ENCODE measurements around the gene SON.

SON gene

DNA sequence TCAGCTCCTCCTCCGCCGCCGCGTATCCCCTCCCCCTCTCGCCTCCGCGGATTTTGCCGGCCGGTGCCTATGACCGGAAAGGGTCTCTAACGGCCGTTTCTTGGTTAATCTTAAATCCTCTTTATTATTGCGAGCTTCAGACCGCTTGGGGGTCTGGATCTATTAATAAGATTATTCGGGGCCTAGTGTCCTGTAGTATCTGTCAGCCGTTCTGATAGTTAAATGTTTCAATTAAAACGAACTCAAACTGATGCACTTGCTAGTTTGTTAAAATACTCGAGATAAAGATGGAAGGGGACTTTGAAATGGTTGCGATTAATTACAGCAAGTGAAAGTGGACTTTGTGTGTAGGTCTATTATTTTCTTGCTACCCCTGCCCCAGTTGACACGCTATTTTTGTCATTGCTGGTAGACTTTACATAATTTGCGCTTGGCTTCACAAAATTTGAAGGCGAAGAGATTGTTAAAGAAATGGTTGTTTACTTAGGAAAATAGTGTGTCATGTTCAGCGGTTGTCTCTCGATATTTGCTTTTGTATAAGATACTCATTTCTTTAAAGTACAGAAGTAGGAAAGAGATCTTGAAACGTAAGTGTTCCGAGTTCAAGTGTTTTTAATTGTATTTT, 779 bp downstream of the SON start:
- peak; percentile 77 to 90 (median 81) for DNase-seq

GRCh38 chr21:33544451-33545195, 1.8 kb downstream of the SON start:
- no peak for DNase-seq

DNA sequence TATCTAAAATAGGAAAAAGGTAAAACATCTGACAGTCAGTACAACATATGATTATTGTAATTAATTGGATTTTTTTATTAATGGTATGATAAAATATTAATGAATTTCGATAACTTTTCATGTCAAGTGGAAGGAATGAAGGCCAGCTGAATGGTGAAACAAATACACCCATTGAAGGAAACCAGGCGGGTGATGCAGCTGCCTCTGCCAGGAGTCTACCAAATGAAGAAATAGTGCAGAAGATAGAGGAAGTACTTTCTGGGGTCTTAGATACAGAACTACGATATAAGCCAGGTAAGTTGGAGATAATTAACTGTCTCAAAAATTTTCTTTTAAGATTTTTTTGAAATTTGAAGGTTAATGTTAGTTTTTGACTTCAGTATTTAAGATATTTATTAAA, 3.2 kb downstream of the SON start:
- peak in 3 of 4 experiments; percentile 44 to 51 (median 49) for DNase-seq

DNA sequence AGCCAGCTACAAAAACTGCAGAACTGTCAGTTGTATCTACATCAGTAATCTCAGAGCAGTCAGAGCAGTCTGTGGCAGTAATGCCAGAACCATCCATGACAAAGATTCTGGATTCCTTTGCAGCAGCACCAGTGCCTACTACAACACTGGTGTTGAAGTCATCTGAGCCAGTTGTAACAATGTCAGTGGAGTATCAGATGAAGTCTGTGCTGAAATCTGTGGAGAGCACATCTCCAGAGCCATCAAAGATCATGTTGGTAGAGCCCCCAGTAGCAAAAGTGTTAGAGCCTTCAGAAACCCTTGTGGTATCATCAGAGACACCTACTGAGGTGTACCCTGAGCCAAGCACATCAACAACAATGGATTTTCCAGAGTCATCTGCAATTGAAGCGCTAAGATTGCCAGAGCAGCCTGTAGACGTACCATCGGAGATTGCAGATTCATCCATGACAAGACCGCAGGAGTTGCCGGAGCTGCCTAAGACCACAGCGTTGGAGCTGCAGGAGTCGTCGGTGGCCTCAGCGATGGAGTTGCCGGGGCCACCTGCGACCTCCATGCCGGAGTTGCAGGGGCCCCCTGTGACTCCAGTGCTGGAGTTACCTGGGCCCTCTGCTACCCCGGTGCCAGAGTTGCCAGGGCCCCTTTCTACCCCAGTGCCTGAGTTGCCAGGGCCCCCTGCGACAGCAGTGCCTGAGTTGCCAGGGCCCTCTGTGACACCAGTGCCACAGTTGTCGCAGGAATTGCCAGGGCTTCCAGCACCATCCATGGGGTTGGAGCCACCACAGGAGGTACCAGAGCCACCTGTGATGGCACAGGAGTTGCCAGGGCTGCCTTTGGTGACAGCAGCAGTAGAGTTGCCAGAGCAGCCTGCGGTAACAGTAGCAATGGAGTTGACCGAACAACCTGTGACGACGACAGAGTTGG, 7.3 kb downstream of the SON start:
- no peak for DNase-seq

DNA sequence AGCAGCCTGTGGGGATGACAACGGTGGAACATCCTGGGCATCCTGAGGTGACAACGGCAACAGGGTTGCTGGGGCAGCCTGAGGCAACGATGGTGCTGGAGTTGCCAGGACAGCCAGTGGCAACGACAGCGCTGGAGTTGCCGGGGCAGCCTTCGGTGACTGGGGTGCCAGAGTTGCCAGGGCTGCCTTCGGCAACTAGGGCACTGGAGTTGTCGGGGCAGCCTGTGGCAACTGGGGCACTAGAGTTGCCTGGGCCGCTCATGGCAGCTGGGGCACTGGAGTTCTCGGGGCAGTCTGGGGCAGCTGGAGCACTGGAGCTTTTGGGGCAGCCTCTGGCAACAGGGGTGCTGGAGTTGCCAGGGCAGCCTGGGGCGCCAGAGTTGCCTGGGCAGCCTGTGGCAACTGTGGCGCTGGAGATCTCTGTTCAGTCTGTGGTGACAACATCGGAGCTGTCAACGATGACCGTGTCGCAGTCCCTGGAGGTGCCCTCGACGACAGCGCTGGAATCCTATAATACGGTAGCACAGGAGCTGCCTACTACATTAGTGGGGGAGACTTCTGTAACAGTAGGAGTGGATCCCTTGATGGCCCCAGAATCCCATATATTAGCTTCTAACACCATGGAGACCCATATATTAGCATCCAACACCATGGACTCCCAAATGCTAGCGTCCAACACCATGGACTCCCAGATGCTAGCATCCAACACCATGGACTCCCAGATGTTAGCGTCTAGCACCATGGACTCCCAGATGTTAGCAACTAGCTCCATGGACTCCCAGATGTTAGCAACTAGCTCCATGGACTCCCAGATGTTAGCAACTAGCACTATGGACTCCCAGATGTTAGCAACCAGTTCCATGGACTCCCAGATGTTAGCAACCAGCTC, 8.2 kb downstream of the SON start:
- DNase-seq, result no peak

- no peak for DNase-seq
Observed at GRCh38 chr21:33551664-33552063, 8.8 kb downstream of the SON start.

- DNase-seq, result peak in 2 of 4 experiments; percentile 12 to 29
Observed at GRCh38 chr21:33552093-33552998, 9.5 kb downstream of the SON start.

- no peak for DNase-seq
Observed at GRCh38 chr21:33552999-33553598, 10.3 kb downstream of the SON start.

DNA sequence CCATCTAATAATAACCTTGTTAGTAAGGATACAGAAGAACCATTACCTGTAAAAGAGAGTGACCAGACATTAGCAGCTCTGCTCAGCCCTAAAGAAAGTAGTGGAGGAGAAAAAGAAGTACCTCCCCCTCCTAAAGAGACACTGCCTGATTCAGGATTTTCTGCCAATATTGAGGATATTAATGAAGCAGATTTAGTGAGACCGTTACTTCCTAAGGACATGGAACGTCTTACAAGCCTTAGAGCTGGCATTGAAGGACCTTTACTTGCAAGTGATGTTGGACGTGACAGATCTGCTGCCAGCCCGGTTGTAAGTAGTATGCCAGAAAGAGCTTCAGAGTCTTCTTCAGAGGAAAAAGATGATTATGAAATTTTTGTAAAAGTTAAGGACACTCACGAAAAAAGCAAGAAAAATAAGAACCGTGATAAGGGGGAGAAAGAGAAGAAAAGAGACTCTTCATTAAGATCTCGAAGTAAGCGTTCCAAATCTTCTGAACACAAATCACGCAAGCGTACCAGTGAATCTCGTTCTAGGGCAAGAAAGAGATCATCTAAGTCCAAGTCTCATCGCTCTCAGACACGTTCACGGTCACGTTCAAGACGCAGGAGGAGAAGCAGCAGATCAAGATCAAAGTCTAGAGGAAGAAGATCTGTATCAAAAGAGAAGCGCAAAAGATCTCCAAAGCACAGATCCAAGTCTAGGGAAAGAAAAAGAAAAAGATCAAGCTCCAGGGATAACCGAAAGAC, 11.6 kb downstream of the SON start:
- DNase-seq, result no peak

- DNase-seq, result no peak
Observed at GRCh38 chr21:33554982-33555344, 12.1 kb downstream of the SON start.

- DNase-seq, result no peak
Observed at GRCh38 chr21:33557447-33557846, 14.6 kb downstream of the SON start.

DNA sequence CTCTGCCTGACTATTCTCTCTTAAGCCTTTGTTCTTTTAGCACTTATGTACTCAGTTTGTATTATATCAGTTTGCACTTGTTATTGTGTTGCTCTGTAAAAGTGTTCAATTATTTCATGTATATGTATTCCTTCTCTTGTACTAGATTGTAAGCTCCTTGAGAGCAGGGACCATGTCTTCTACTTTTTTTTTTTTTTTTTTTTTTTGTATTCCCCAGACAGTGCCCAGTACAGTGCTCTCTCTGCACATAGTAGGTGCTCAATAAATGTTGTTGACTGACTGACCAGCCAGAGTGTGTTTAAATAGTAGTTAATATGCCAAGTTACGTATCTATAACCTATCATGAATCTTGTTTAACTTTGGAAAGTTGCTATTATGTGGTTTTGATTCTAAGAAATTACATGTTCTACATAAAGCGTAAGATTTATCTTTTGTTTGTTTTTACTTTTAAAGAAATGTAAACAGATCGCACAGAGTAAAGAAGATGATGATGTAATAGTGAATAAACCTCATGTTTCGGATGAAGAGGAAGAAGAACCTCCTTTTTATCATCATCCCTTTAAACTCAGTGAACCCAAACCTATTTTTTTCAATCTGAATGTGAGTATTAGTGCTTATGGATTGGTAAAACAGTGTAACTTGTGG, 16.1 kb downstream of the SON start:
- no peak for DNase-seq

- no peak for DNase-seq
Observed at GRCh38 chr21:33559813-33560212, 17.0 kb downstream of the SON start.

DNA sequence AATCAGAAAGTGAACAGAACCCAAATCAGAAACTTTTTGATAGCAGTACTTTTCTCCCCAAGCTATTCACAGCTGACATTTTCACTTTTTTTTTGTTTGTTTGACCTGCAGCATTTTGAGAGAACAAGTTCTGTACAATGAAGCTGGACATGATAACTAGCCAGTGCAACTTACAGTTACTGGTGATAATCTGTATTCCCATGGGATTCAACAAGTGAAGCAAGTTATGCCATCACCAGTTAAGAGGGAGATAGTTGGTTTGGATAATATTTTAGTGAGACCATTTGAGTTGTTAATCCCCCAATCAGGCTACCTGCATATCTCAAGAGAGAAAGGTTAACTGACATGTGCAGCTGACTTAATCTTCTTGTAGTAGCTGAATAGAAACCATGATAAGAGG, 18.1 kb downstream of the SON start:
- DNase-seq, result no peak

DNA sequence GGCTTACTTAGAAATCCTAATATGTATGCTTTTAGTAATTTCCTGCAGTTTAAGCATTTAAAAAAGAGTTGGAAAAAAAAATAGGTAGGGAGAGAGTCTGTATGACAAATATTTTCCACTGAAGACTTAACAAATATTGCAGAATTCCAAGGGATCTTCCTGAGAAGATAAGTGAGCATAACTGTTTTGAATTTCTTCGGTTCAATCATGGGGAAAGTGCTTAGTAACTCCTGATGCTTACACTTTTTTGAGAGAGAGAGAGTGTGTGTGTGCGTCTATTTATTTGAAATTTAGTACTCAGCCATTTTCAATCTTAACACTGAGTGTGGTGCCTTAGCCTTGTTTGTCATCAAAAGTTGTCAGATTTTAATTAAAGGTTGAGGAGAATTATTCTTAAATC, 18.5 kb downstream of the SON start:
- no peak for DNase-seq

DNA sequence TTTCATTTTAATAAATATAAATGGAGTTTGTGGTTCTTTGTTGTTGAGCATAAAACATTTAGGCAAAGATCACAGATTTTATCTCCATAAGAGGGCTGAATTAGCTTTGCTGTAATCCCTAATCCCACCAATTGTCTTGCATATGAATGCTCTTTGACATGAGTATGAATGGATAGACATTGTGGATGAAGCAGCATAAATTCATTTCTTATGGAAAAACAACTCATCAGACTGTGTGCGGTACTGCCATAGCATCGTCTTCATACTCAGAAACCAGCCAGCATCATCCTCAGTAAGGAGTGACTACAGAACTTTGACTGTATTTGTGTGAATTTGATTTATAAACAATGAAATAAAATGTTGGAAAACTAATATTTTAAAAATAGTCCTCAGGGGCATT, 19.6 kb downstream of the SON start:
- no peak for DNase-seq

- no peak for DNase-seq
Observed at GRCh38 chr21:33566514-33566913, 23.7 kb downstream of the SON start.

GRCh38 chr21:33567914-33568313, 25.1 kb downstream of the SON start:
- no peak for DNase-seq

DNA sequence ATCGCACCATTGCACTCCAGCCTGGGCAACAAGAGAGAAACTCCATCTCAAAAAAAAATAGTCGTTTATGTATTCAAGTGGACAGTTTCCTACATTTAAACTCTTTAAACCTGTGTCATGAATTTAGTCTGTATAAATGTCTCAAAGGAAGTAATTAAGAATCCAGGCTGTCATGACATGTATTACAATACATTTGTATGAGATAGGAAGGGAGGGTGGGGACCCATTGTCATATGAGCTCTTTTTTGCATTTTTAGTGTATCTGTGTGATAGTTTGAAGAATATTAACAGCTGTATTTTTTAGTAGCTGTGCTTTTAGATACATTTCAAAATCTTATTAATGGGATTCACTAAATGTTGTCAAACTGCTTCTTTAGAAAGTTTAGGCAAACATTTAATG, 25.6 kb downstream of the SON start:
- DNase-seq, result no peak

GRCh38 chr21:33569991-33570390, 27.2 kb downstream of the SON start:
- DNase-seq, result no peak

All from suppressor macrophage (primary cell).